HG02943 (cell line): ENCODE measurements around the gene CRELD1.
A peak's percentile ranks its signal among the peaks of the same experiment; 100 is the strongest.
"Not testable (repeated sequence)": the region's sequence is repeated elsewhere in the genome, so short reads cannot be mapped to it uniquely, and the experiment has no call there.

Experiments used
- ATAC-seq: cut with Tn5 transposase; IDR thresholded peaks from one replicate; pipeline ENCODE4 v1.9.1; 2021; ENCODE audit warnings: mild to moderate bottlenecking, low read depth, moderate library complexity; ENCODE audit not compliant: unreplicated experiment

Gene CRELD1, protein sequence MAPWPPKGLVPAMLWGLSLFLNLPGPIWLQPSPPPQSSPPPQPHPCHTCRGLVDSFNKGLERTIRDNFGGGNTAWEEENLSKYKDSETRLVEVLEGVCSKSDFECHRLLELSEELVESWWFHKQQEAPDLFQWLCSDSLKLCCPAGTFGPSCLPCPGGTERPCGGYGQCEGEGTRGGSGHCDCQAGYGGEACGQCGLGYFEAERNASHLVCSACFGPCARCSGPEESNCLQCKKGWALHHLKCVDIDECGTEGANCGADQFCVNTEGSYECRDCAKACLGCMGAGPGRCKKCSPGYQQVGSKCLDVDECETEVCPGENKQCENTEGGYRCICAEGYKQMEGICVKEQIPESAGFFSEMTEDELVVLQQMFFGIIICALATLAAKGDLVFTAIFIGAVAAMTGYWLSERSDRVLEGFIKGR

DNA sequence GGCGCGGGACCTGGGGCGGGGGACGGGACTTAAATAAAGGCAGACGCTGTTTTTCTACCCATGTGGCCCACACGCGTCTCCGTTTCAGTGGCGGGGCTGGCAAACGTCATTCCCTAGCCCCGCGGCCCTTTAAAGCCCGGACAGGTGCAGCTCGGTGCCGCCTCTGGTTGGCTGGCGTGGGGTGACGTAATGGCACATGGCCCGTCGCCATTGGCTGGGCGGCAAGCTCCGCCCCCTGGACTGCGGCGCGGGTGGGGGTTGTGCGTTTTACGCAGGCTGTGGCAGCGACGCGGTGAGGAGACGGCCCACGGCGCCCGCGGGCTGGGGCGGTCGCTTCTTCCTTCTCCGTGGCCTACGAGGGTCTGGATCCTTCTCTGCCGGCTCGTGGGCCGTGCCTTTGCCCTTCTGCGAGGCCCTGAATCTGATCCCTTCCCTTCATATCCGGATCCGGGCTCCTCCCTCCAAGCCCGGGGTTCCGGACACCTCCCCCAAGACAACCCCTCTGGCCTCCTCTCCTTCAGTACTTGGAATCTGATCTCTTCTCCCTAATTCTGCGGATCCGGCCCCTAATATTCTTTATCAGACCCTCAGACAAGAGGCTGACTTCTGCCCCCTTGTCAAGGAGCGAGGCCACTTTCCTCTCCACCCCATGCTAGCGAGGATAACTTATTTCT lies at the start of gene CRELD1:
Gene CRELD1, plus strand, starts transcription at position 274 of the 674 bp plus-strand sequence. CDS start 605 bp downstream, outside the sequence.
- ATAC-seq = peak; percentile 86

DNA sequence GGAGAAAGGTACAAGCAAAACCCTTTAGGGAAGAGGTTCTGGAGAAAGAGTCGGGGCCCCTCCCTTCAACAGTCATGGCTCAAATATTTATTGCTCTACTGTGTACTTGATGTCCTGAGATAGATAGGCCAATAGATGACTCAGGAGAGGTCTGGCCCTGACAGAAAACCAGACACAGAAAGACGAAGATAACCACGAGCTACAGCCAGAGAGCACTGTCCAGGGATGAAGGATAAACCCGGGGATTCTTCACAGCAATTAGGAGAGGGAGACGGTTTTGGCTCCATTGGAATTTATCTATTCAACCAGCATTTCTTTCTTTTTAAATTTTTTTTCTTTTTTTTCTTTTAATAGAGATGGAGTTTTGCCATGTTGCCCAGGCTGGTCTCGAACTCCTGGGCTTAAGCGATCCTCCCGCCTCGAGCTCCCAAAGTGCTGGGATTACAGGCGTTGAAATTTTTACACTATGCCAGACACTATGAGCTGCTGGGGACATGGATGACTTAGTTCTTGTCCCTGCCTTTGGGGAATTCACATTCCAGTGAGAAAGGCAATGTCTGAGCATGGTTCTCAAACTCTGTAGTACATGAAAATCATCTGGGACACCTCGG lies 49.0 kb upstream of the CRELD1 start:
- no peak for ATAC-seq

DNA sequence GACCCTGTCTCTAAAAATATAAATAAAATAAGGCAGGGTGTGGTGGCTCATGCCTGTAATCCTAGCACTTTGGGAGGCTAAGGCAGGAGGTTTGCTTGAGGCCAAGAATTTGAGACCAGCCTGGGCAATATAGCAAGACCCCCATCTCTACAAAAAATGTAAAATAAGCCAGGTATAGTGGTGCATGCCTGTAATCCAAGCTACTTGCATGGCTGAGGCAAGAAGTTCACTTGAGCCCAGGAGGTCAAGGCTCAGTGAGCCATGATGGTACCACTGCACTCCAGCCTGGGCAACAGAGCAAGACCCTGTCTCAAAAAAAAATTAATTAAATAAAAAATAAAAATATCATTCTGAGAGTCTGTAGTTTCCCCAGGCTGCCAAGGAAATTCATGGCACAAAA lies 47.3 kb upstream of the CRELD1 start:
- no peak for ATAC-seq

DNA sequence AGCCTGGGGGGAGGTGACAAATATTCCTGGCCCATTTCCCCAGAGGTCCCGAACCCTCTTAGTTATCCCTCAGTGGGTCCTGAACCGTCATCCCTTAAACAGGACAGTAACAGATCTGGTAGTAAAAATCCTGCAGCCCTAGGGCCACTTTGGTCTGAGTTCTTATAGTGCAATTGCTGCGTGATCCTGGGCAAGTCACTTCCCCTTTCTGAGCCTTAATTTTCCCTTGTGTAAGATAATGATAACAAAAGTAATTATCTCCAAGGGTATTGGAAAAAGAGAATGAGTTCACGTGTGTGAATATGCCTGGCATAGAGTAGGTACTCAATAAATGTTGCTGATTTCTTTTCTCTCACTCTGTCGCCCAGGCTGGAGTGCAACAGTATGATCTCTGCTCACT lies 46.2 kb upstream of the CRELD1 start:
- no peak for ATAC-seq

DNA sequence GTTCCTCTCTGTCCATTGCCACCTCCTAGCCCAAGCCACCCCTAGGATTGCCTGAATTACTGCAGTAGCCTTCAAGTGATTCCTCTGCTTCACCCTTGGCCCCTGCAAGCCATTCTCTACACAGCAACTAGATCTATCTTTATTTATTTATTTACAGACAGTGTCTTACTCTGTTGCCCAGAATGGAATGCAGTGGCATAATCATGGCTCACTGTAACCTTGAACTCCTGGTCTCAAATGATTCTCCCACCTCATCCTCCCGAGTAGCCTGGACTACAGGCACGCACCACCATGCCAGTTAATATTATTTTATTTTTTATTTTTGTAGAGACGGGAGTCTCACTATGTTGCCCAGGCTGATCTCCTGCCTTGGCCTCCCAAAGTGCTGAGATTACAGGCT lies 45.1 kb upstream of the CRELD1 start:
- ATAC-seq = no peak

DNA sequence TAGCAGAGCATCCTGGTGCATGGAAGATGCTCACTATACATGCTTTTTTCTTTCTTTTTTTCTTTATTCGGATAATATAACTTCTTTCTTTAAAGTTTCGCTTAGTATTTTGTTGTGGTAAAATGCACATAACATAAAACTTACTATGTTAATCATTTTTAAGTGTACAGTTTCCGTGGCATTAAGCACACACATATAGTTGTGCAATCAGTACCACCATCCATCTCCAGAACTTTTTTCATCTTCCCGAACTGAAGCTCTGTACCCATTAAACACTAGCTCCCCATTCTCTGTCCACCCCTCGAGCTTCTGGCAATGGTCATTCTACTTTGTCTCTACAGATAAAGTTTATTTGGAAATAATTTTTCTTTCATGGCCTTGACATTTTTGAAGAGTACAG lies 44.2 kb upstream of the CRELD1 start:
- ATAC-seq = no peak

DNA sequence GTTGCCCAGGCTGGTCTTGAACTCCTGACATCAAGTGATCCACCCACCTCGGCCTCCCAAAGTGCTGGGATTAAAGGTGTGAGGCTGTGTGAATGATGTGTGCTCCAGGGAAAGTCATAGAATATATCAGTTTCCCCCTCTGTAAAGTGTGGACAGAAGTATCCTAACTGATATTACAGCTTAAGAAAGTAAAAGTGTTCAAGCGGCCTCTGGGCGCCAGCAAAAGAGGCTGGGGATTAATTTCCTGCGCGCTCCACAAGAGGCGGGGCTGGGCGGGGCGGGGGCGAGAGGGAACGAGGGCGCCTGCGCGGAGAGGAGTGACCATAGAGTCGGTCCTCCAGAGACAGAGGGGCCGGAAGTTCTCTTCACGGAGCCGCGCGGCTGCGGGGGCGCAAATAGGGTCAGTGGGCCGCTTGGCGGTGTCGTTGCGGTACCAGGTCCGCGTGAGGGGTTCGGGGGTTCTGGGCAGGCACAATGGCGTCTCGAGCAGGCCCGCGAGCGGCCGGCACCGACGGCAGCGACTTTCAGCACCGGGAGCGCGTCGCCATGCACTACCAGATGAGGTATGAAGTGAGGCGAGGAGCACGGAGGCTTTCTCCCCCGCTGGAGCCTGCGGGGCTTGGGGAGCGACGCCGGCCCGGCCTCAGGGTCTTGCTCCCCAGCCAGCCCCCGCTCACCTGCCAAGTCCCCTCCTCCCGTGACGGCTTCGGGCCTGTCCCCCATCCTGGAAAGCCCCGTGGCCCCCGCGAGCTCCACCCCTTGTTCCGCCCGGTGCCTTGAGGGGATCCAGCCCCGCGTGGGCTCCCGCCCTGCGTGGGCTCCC lies 43.2 kb upstream of the CRELD1 start, which contains the start of gene JAGN1:
Gene JAGN1, plus strand, starts transcription at position 362 of the 823 bp plus-strand sequence. Its CDS starts 113 bp downstream, at position 475.
- peak; percentile 85 for ATAC-seq

DNA sequence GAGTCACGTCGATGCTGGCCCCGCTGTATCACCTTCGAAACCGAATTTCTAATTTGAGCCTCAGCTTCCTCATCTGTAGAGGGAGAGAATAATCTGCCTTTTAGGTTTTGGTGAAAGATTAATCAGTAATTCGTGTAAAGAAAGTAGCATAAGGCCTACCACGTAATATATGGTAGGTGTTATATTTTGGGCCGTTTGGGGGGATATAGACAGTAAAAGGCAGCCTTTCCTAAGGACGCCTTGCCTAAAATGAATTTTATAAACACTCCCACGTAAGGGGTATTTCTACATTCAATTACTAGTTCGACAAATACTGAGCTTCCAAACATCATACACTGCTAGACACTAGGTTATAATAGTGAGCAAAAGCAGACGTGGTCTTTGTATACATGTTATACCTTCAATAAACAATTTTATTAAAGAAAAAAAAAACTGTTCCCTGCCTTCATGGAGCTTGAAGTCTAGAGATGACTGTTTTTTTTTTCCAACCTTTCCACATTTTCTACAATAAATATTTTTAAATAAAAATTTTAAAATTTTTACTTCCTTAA lies 42.5 kb upstream of the CRELD1 start:
- ATAC-seq = no peak

DNA sequence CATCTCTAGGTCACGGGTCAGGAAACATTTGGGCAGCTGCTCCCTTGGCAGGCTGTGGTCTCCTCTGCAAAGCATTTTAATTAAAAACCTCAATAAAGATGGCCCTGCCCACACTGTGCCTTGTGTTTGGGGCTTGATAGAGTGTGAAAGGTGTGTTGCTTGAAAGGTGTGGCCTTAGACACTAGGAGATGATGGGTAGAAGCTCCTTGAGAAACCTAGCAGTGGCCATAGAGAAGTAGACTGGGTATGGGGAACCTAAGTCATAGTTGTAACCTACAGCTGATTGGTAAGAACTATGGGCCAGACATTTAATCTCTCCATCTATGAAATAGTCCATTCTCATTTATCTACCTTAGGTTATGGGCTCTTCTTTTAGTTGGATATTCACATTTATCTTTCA lies 39.9 kb upstream of the CRELD1 start:
- no peak for ATAC-seq

DNA sequence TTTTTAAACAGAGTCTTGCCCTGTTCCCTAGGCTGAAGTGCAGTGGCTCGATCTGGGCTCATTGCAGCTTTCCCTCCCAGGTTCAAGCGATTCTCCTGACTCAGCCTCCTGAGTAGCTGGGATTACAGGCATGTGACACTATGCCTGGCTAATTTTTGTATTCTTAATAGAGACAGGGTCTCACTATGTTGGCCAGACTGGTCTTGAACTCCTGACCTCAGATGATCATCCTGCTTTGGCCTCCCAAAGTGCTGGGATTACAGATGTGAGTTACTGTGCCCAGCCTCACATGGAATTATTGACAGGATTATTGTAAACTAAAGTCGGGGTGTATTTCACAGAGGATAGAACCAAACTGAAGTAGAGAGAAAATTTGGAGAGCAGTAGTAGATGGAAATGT lies 37.9 kb upstream of the CRELD1 start:
- ATAC-seq = not testable (repeated sequence)

DNA sequence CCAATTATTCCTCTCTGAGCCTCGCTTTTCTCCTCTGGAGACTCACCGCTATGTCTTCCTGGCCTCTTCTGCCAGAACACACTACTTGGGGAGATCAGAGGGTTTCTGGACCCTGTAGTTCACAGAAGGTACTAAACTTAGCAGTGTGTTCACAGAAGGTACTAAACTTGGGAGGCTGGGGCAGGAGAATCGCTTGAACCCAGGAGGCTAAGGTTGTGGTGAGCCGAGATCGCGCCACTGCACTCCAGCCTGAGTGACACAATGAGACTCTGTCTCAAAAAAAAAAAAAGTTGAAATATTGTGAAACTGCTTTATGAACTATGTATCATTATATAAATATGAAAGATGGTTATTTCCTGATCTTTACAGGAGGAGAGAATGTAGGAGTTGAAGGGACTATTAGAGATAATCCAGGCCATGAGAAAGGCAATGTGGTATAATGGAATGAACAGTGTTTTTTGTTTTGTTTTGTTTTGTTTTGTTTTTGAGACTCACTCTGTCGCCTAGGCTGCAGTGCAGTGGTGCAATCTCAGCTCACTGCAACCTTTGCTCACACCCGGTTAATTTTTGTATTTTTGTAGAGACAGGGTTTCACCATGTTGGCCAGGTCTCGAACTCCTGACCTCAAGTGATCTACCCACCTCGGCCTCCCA lies 36.8 kb upstream of the CRELD1 start:
- not testable (repeated sequence) for ATAC-seq

DNA sequence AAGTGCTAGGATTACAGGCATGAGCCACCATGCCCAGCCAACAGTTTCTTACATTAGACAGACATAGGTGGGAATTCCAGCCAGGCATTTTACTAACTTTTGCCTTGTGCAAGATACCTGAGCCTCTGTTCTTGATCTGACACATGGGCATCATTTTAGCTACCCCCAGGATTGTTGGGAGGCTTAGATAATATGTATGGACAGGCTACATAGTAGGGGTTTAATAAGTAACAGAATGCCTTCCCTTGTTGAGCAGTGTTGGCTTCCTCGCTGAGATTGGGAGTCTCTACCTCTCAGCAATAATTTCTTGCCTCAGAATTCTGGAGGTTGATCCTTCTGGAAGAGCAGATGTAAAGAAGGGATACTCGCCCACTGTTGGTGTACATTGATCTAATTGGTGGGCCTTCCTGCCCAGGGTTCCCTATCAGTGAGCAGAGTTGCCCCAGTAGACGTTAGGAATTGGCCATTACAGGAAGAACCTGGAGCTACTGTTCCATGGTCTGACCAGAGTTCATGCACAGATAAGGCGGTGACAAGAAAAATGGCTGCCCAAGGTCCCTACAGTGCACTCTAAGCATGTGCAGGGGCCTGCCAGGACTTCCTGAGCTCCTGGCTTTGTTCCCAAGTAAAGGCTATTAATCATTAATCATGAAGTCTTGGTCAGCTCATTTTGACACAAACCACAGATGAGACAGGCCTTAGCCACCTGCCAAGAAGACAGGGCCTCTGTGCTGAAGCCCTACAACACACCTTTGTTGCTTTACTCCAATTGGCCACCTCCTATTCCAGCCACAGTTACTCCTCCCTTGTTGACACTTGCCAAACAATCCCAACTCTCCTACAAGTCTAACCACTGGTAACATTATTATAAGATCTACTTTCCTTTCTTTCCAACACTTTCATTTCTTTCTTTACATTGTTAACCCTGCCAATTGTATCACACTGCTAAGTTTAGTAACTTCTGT lies 35.9 kb upstream of the CRELD1 start:
- no peak for ATAC-seq

DNA sequence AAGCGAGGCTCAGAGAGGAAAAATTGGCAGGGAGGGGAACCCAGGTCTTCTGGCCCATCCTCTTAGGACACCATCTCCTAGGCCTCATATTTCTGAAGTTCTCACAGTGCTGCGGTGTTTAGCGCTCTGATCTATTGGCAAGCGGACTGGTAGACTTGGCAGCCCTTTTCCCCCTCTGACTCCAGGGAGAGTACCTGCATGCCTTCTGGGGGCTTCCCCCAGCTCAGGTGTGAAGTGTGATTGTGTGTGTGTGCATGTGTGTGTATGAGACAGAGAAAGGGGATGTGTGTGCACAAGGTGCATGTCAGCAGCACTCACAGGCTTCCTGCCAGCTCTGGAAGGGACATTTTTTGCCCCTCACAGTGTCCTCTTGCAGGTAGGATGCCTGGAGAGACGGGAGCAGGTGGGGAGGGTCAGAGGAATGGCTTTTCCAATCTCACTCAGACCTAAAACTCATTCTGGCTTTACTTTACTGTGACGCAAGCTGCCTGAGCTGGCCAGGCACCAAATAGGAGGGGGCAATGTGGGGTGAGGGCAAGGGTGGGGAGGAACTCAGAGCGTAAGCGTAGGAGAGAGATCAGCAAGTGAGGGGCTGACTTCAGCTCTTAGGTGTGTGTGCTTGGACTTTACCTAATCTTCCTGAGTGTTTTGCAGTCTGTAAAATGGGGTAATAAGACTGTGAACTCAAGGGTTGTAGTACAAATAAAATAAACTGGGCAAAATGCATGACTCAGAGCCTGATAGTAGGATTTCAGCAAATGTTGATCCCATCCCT lies 35.0 kb upstream of the CRELD1 start:
- ATAC-seq = no peak

DNA sequence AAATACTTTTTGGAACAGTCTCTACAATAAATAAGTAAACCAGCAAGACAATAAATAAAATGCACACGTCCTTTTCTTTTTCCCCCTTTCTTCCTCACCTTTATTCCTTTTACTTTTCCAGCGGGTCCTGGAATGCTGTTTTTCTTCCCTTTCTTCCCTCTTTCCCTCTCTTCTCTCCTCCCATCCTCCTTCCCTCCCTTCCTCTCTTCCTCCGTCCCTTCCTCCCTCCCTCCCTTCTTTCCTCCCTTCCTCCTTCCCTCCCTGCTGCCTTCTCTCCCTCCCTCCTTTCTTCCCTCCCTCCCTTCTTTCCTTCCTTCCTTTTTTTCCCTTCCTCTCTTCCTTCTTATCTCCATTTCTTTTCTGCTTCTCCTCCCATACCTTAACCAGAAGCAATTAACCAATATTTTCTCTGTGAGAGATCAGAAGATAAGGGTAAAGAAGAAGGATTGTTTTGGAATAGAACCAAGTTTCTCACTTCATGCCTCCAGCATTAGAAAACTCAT lies 34.3 kb upstream of the CRELD1 start:
- ATAC-seq = no peak

DNA sequence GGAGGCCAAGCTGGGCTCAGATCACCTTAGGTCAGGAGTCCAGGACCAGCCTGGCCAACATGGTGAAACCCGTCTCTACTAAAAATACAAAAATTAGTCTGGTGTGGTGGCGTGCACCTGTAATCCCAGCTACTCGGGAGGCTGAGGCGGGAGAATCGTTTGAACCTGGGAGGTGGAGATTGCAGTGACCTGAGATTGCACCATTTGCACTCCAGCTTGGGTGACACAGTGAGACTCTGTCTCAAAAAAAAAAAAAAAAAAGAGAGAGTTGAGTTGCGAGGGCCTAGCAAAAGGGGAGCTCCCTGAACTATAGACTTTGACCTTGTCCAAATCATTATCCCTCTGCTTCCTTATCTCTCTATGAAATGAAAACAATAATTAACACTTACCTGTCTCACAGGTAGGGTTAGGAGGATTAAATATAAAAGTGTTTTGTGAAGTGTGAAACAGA lies 32.6 kb upstream of the CRELD1 start:
- not testable (repeated sequence) for ATAC-seq

DNA sequence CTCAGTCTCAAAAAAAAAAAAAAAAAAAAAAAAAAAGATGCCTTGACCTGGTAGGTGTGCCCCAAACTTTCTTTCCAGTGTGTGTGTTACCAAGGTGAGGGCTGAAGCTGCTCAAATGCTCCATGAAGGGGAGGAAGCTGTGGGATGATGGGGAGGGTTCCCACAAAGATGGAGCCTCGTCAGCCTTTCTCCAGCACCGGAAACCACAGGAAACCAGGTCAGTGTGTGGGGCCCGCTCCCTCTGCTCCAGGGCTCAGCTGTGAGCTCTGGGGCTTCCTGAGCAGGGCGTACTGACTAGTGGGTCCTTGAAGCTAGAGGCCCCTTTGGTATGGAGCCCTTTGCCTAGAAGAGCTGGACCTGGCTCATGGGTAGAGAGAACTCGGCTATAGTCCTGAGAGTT lies 31.7 kb upstream of the CRELD1 start:
- no peak for ATAC-seq

DNA sequence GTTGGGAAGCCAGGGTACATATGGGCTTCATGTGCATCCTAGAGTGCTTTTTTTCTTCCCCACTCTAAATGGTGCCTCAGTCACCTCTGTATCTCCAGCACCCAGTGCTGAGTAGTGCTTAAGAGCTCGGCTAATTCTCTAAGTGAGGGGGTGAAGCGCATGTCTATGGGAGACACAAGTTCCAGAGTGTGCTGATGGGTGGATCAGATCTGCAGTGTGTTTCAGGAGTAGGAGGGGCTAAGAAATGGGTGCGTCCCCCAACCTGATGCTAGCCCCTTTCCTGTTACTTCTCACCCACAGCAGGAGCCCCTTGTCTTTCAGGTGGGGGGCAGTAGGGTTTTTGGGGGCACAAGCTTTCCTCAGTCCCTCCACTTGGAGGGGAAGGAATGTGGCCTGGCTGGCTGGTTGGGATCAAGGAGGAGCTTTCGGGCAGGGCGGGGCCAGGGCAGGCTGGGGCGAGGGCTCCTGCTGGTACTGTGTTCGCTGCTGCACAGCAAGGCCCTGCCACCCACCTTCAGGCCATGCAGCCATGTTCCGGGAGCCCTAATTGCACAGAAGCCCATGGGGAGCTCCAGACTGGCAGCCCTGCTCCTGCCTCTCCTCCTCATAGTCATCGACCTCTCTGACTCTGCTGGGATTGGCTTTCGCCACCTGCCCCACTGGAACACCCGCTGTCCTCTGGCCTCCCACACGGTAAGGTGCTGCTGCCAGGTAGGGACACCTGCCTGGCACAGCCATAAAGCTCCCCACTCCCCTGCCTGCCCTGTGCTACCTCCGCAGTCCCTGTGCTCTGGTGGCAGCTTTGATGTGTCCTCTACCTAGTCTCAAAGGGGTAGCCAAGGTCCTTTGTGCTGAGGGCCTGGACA lies 31.0 kb upstream of the CRELD1 start, which contains the start of gene IL17RE:
Gene IL17RE, plus strand, starts transcription at position 477 of the 866 bp plus-strand sequence. Its CDS starts 85 bp downstream, at position 562.
- no peak for ATAC-seq
